Suprapubic skin (tissue), 4 donors: Measurements from ENCODE around the gene CDK19.

ENCODE experiments used
- CTCF ChIP-seq, 2 donors: fragments of 200-600 bp in 1 of 2; fragments of 450-650 bp in 1 of 2; sonication (generic) in 1 of 2; IDR thresholded peaks; one replicate each; pipeline ENCODE4 v1.5.1; 2016 to 2019; ENCODE audit warnings: antibody characterized with exemption in 2 of 2, mild to moderate bottlenecking in 1 of 2, moderate library complexity in 1 of 2
- EP300 ChIP-seq: sonication (generic); formaldehyde crosslinking; IDR thresholded peaks from one replicate; pipeline ENCODE4 v1.6.1; 2017; ENCODE audit warnings: antibody characterized with exemption
- POLR2A ChIP-seq, 2 donors: fragments of 450-650 bp; IDR thresholded peaks; one replicate each; pipeline ENCODE4 v1.6.1; 2017; ENCODE audit warnings: antibody characterized with exemption in 2 of 2, mild to moderate bottlenecking in 2 of 2, moderate library complexity in 2 of 2
- POLR2AphosphoS5 ChIP-seq, 3 donors: sonication (generic); formaldehyde crosslinking; IDR thresholded peaks; one replicate each; pipeline ENCODE4 v1.6.1; 2017; ENCODE audit warnings: antibody characterized with exemption in 3 of 3

- TF ChIP-seq CTCF (IDR thresholded peaks at IDR 0.05), result no peak
- no peak for TF ChIP-seq POLR2AphosphoS5 (IDR thresholded peaks at IDR 0.05)
- TF ChIP-seq POLR2A (IDR thresholded peaks at IDR 0.05), result no peak
- no peak for TF ChIP-seq EP300
These were observed 192.2 kb downstream of the CDK19 start for GRCh38 chr6:110622912-110623578.
